Stimulated activated CD4-positive, alpha-beta T cell treated with anti-CD3 and anti-CD28 coated beads, Interleukin-12 subunit alpha, Interleukin-12 subunit beta, amount 100 ng/mL, for 48 hours (primary cell): ENCODE results near the gene PRKAG1.

Experiments used
- DNase-seq, 3 donors: peaks; one replicate each; pipeline ENCODE4 v3.0.0-alpha.2; 2020; ENCODE audit warnings: low read depth in 2 of 3, low spot score in 1 of 3

PRKAG1 gene

GRCh38 chr12:49032679-49033447, 14.3 kb upstream of the PRKAG1 start:
- no peak for DNase-seq

- DNase-seq: no peak
These were observed 13.7 kb upstream of the PRKAG1 start for GRCh38 chr12:49032276-49032675.

- no peak for DNase-seq
These were observed 13.1 kb upstream of the PRKAG1 start for GRCh38 chr12:49031573-49032161.

GRCh38 chr12:49030714-49031572, 12.4 kb upstream of the PRKAG1 start:
- no peak for DNase-seq

- no peak for DNase-seq
These were observed 11.5 kb upstream of the PRKAG1 start for GRCh38 chr12:49030119-49030518.

GRCh38 chr12:49028666-49029275, 10.2 kb upstream of the PRKAG1 start:
- no peak for DNase-seq

GRCh38 chr12:49027846-49028555, 9.4 kb upstream of the PRKAG1 start:
- DNase-seq: no peak

GRCh38 chr12:49026678-49027480, 8.3 kb upstream of the PRKAG1 start:
- DNase-seq: no peak

- no peak for DNase-seq
These were observed 7.5 kb upstream of the PRKAG1 start for GRCh38 chr12:49026101-49026500.

- DNase-seq: no peak
These were observed 6.9 kb upstream of the PRKAG1 start for GRCh38 chr12:49025463-49025862.

GRCh38 chr12:49024543-49024942, 6.0 kb upstream of the PRKAG1 start:
- DNase-seq: no peak

- DNase-seq: no peak
These were observed 5.2 kb upstream of the PRKAG1 start for GRCh38 chr12:49023812-49024211.

GRCh38 chr12:49022558-49023178, 4.1 kb upstream of the PRKAG1 start:
- no peak for DNase-seq

GRCh38 chr12:49021292-49021915, 2.8 kb upstream of the PRKAG1 start:
- no peak for DNase-seq

- DNase-seq: no peak
These were observed 1.9 kb upstream of the PRKAG1 start for GRCh38 chr12:49020441-49020840.

- DNase-seq: peak in 1 of 3 donors; percentile 24
These were observed 1.1 kb upstream of the PRKAG1 start for GRCh38 chr12:49019443-49020324.

GRCh38 chr12:49019120-49019430, 499 bp upstream of the PRKAG1 start:
- no peak for DNase-seq

GRCh38 chr12:49017891-49018260, 700 bp downstream of the PRKAG1 start:
- DNase-seq: peak; percentile 35 to 40 (median 35)
